Neural progenitor cell (in vitro differentiated cells): Measurements from ENCODE around the gene PTOV1. TPM values are rescaled to one million over a fixed set of nuclear protein-coding genes. Genes with fewer than 3 reads are reported as not detected.
A peak's percentile ranks its signal among the peaks of the same experiment; 100 is the strongest.

Source experiments
- DNase-seq: peaks from one replicate; pipeline ENCODE4 v3.0.0-alpha.2; 2016; ENCODE audit warnings: low spot score
- H2AFZ ChIP-seq: fragments of 200-600 bp; sonication (generic); replicated peaks from 2 replicates; pipeline ENCODE4 v1.6.1; 2016; ENCODE audit warnings: antibody characterized with exemption
- H3F3A ChIP-seq: fragments of 200-600 bp; sonication (generic); 2 replicates; pipeline ENCODE4 v1.6.1; 2016; ENCODE audit warnings: antibody characterized with exemption, low read depth
- H3K27ac ChIP-seq: fragments of 200-600 bp; sonication (generic); 2 replicates; pipeline ENCODE4 v1.5.1; 2016; ENCODE audit warnings: mild to moderate bottlenecking
- H3K27me3 ChIP-seq: fragments of 200-600 bp; sonication (generic); 2 replicates; pipeline ENCODE4 v1.6.1; 2016; ENCODE audit warnings: mild to moderate bottlenecking, moderate library complexity
- H3K36me3 ChIP-seq: fragments of 200-600 bp; sonication (generic); 2 replicates; pipeline ENCODE4 v1.5.1; 2016
- H3K4me1 ChIP-seq: fragments of 200-600 bp; sonication (generic); 2 replicates; pipeline ENCODE4 v1.6.1; 2016; ENCODE audit warnings: mixed run types
- H3K4me2 ChIP-seq: fragments of 200-600 bp; sonication (generic); 2 replicates; pipeline ENCODE4 v1.6.1; 2016
- H3K4me3 ChIP-seq: fragments of 200-600 bp; sonication (generic); 2 replicates; pipeline ENCODE4 v1.5.1; 2016
- H3K79me2 ChIP-seq: fragments of 200-600 bp; sonication (generic); 2 replicates; pipeline ENCODE4 v1.6.1; 2016; ENCODE audit warnings: low read depth
- H3K9ac ChIP-seq: fragments of 200-600 bp; sonication (generic); 2 replicates; pipeline ENCODE4 v1.6.1; 2016
- H3K9me3 ChIP-seq: fragments of 200-600 bp; sonication (generic); 2 replicates; pipeline ENCODE4 v1.5.1; 2016; ENCODE audit warnings: low read depth
- H4K20me1 ChIP-seq: fragments of 200-600 bp; sonication (generic); 2 replicates; pipeline ENCODE4 v1.6.1; 2016; ENCODE audit warnings: low read depth
- H3K27ac Mint-ChIP-seq: 3 replicates; pipeline ENCODE4 v1.8.0; 2021; ENCODE audit warnings: mixed read lengths
- H3K27me3 Mint-ChIP-seq: 2 replicates; pipeline ENCODE4 v1.8.0; 2022; ENCODE audit warnings: low read depth, mild to moderate bottlenecking, inconsistent platforms, moderate library complexity, mixed read lengths; ENCODE audit not compliant: insufficient read depth
- H3K36me3 Mint-ChIP-seq: 3 replicates; pipeline ENCODE4 v1.8.0; 2021; ENCODE audit warnings: mixed read lengths
- H3K4me1 Mint-ChIP-seq: 3 replicates; pipeline ENCODE4 v1.8.0; 2021; ENCODE audit warnings: mixed read lengths
- H3K4me3 Mint-ChIP-seq: 3 replicates; pipeline ENCODE4 v1.8.0; 2021; ENCODE audit warnings: mild to moderate bottlenecking, moderate library complexity, mixed read lengths
- H3K9me3 Mint-ChIP-seq: 3 replicates; pipeline ENCODE4 v1.8.0; 2020; ENCODE audit warnings: mixed read lengths
- EZH2 ChIP-seq: fragments of 200-600 bp; sonication (generic); IDR thresholded peaks from 2 replicates; pipeline ENCODE4 v1.6.1; 2017; ENCODE audit warnings: antibody characterized with exemption, mild to moderate bottlenecking, moderate library complexity
- EZH2phosphoT487 ChIP-seq: fragments of 200-600 bp; sonication (generic); IDR thresholded peaks from 2 replicates; pipeline ENCODE4 v1.6.1; 2017; ENCODE audit warnings: antibody characterized with exemption
- total RNA-seq: library from RNA; depleted of rRNA; stranded (reverse); fragments of >200 nt; gene quantifications from 2 replicates; pipeline ENCODE4 v1.2.3, GENCODE V29; 2015; ENCODE audit warnings: low replicate concordance
- TF ChIP-seq, protein P1 (sequence below): fragments of 200-600 bp; sonication (generic); IDR thresholded peaks from 2 replicates; pipeline ENCODE4 v1.5.1; 2017; ENCODE audit warnings: antibody characterized with exemption, mild to moderate bottlenecking

PTOV1 gene
- total RNA-seq, 1 donor from 2014 or later = 63.5 TPM

DNA sequence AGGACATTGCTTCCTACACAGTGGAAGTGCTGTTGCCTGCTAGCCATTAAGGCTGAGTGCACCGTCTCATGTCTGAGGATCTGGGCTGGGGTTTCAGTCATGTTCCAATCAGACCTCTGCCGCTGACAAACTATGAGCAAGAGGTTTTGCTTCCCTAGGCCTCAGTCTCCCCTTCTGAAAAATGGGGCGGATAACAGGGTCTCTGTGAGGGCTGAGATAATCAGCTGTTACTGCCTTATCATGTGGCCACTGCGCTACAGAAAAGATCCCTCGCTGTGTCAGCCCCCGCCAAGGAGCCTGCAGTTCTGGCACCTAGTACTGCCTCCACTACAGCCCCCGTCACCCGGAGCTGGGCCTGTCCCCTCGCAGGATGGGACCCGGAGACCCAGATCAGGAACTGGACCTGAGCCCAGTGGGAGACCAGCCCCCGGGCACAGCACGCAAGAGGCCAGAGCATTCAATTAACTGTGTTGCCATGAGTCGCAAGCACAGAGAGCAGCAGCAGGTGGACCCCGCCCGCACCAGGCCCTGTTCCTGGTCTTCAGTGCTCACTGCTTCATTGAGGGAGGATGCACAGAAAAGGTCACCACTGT, 19.4 kb downstream of the PTOV1 start:
- peaks cover 4% of the 10 kb centered on the region for H3K36me3 Mint-ChIP-seq
- Histone ChIP-seq H3K4me2 (peak overlapping the region; percentile 77), H3K9ac (no peak overlapping the region), H4K20me1 (peaks cover under 1% of the 10 kb centered on the region), H3K27me3 (no peaks in the 10 kb centered on the region), H3K36me3 (no peaks in the 10 kb centered on the region), H3K9me3 (no peaks in the 10 kb centered on the region), H3K79me2 (peaks cover 31% of the 10 kb centered on the region), H3F3A (peaks cover 47% of the 10 kb centered on the region), H2AFZ (no peak overlapping the region), H3K4me1 (peaks cover 17% of the 10 kb centered on the region), H3K4me3 (peak overlapping the region; percentile 50), H3K27ac (peak overlapping the region; percentile 79)
- peaks cover 41% of the 10 kb centered on the region for H3K4me1 Mint-ChIP-seq
- DNase-seq = no peak
- H3K9me3 Mint-ChIP-seq = no peaks in the 10 kb centered on the region
- H3K27ac Mint-ChIP-seq = peak overlapping the region; percentile 93
- TF ChIP-seq, protein P1, sequence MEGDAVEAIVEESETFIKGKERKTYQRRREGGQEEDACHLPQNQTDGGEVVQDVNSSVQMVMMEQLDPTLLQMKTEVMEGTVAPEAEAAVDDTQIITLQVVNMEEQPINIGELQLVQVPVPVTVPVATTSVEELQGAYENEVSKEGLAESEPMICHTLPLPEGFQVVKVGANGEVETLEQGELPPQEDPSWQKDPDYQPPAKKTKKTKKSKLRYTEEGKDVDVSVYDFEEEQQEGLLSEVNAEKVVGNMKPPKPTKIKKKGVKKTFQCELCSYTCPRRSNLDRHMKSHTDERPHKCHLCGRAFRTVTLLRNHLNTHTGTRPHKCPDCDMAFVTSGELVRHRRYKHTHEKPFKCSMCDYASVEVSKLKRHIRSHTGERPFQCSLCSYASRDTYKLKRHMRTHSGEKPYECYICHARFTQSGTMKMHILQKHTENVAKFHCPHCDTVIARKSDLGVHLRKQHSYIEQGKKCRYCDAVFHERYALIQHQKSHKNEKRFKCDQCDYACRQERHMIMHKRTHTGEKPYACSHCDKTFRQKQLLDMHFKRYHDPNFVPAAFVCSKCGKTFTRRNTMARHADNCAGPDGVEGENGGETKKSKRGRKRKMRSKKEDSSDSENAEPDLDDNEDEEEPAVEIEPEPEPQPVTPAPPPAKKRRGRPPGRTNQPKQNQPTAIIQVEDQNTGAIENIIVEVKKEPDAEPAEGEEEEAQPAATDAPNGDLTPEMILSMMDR = no peak
- no peak for TF ChIP-seq EZH2
- TF ChIP-seq EZH2phosphoT487 = no peak
- H3K27me3 Mint-ChIP-seq = peaks cover 9% of the 10 kb centered on the region
- H3K4me3 Mint-ChIP-seq = no peak overlapping the region

DNA sequence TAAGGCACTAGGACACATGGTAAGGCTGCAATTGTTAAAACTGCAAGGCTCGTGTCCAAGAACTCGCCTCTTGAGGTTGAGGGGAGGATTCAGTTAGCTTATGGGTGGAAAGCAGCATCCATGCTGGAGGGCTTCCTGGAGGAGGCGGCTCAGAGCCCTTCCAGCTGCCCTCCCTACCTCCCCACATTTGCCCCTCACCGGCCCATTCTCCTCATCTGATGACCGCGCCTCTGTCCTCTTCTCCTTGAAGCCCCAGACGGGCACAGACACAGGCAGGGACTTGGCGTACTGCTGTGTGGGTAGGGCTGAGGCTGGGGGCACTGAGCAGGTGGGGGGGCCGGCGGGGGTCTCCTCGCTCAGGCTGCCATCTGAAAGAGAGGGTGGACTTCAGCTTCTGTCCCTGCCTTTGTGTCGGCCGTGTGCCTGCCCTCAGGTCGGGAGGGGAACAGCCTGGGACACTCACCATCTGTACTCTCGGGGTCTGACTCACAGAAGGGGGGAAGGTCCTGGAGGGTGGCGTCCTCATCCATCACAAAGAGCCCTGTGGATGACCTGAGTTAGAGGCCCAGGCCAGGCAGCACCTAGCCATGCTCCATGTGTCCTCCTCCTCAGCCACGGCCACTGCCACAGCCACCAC, 20.5 kb downstream of the PTOV1 start:
- peaks cover 32% of the 10 kb centered on the region for H3K4me1 Mint-ChIP-seq
- TF ChIP-seq EZH2phosphoT487 = no peak
- TF ChIP-seq, protein P1 = no peak
- TF ChIP-seq EZH2 = no peak
- no peaks in the 10 kb centered on the region for H3K9me3 Mint-ChIP-seq
- Histone ChIP-seq H3K4me1 (peaks cover 17% of the 10 kb centered on the region), H4K20me1 (no peaks in the 10 kb centered on the region), H3K27ac (no peak overlapping the region), H3K9me3 (no peaks in the 10 kb centered on the region), H3K36me3 (no peaks in the 10 kb centered on the region), H3K79me2 (peaks cover 26% of the 10 kb centered on the region), H3K4me2 (no peak overlapping the region), H3F3A (peaks cover 41% of the 10 kb centered on the region), H3K4me3 (no peak overlapping the region), H2AFZ (no peak overlapping the region), H3K27me3 (no peaks in the 10 kb centered on the region), H3K9ac (no peak overlapping the region)
- peak overlapping the region; percentile 67 for H3K4me3 Mint-ChIP-seq
- DNase-seq = no peak
- peaks cover 9% of the 10 kb centered on the region for H3K27me3 Mint-ChIP-seq
- H3K36me3 Mint-ChIP-seq = peaks cover 2% of the 10 kb centered on the region
- no peak overlapping the region for H3K27ac Mint-ChIP-seq

DNA sequence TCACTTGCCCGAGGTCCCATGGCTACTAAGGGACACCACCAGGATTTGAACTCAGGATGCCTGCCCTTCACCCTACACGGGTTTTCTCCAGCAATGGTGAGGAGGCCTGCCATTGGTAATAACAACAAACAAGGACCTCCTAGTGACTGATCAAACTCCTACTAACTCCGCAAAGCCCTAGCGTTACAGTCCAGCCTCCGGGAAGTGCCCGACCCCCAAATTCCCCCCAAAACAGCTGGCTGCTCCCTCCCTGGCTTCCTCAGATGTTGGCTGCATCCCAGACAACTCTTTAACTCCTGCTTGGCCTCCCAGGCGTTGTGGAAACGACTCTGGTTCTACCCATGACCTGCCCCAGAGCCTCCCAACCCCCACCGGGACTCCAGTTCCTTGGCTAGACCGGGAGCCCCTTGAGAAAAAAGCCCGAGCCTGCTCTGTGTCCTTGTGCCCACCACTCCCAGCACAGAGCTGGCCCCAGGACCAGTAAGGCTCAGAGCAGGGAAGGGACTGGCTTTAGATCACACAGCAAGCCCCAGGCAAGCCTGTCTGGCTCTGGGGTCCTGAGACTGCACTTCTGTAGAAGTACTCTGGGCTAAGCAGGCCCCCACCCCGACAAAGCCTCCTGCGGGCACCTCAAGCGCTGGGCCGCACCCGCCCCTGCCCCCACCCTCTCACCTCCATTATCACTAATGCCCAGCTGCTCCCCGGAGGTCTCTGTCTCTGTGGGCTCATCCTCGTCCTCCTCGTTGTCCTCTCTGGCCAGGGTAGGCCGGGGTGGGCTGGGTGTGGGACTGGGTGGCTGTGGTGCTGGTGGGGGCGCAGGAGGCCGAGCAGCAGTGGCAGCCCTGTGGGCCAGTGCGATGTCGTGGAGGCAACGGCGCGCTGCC, 21.5 kb downstream of the PTOV1 start:
- Mint-ChIP-seq H3K36me3 (peaks cover 2% of the 10 kb centered on the region), H3K27me3 (peaks cover 6% of the 10 kb centered on the region), H3K27ac (peak overlapping the region; percentile 59), H3K4me1 (peaks cover 25% of the 10 kb centered on the region), H3K9me3 (no peaks in the 10 kb centered on the region), H3K4me3 (peak overlapping the region; percentile 67)
- no peaks in the 10 kb centered on the region for H3K27me3 ChIP-seq
- H3K9ac ChIP-seq = no peak overlapping the region
- TF ChIP-seq EZH2phosphoT487 = no peak
- TF ChIP-seq EZH2 = no peak
- TF ChIP-seq, protein P1 = no peak
- H4K20me1 ChIP-seq = no peaks in the 10 kb centered on the region
- H3K27ac ChIP-seq = no peak overlapping the region
- H3K9me3 ChIP-seq = no peaks in the 10 kb centered on the region
- H3K79me2 ChIP-seq = peaks cover 23% of the 10 kb centered on the region
- no peak overlapping the region for H3K4me3 ChIP-seq
- no peak overlapping the region for H2AFZ ChIP-seq
- H3K4me2 ChIP-seq = no peak overlapping the region
- H3K36me3 ChIP-seq = no peaks in the 10 kb centered on the region
- DNase-seq = no peak
- H3F3A ChIP-seq = peaks cover 32% of the 10 kb centered on the region
- peaks cover 17% of the 10 kb centered on the region for H3K4me1 ChIP-seq
